A549 (cell line): ENCODE measurements around the gene LOXL4.

ENCODE experiments used
- POLR2A ChIP-seq: IDR thresholded peaks from 2 replicates; pipeline ENCODE4 v1.6.1; 2012; ENCODE audit warnings: mild to moderate bottlenecking, low read length
- TF ChIP-seq, protein P1 (sequence below): fragments of >200 bp; sonication (Bioruptor Twin); formaldehyde crosslinking; IDR thresholded peaks from 3 replicates; pipeline ENCODE4 v1.5.1; 2016

DNA sequence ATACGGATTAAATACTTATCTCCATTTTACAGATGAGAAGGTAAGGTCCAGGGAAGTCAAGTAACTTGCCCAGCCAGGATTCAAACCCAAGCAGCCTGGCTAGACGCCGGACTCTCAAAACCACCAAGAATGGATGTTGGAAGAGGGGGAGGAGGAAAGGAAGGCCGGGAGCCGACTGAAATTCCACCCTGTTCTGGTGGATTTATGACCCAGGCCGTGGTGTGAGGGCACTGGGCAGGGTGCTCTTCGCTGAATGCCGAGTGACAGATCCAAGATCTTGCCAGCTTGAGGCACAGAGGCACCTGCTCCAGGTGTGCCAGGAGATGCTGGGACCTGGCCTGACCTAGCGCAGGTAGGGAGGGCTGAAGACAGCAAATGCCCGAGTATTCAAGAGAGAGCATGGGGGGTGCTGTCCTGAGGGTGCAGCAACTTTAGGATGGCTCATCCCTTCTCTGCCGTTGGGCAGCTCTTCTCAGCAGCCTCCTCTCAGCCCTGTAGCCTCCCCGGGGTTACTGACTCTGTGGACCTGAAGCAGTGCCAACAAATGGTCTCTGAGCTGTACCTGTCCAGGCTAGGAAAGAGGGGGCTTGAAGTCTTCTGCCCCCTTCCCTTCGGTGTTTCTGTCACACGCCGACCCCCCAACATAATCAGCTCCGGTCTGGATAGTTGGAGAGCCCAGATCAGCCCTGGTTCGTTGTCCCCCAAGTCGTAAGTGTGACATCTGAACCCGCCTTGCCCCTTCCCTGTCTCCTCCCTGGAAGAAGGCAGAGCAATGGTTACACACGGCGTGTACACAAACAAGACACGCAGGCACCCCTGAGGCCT, 713 bp downstream of the LOXL4 start:
- TF ChIP-seq, protein P1, sequence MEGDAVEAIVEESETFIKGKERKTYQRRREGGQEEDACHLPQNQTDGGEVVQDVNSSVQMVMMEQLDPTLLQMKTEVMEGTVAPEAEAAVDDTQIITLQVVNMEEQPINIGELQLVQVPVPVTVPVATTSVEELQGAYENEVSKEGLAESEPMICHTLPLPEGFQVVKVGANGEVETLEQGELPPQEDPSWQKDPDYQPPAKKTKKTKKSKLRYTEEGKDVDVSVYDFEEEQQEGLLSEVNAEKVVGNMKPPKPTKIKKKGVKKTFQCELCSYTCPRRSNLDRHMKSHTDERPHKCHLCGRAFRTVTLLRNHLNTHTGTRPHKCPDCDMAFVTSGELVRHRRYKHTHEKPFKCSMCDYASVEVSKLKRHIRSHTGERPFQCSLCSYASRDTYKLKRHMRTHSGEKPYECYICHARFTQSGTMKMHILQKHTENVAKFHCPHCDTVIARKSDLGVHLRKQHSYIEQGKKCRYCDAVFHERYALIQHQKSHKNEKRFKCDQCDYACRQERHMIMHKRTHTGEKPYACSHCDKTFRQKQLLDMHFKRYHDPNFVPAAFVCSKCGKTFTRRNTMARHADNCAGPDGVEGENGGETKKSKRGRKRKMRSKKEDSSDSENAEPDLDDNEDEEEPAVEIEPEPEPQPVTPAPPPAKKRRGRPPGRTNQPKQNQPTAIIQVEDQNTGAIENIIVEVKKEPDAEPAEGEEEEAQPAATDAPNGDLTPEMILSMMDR: no peak
- no peak for TF ChIP-seq POLR2A
